GM19351 (cell line): ENCODE results near the gene PRKN.

Experiments
- ATAC-seq: cut with Tn5 transposase; IDR thresholded peaks from one replicate; pipeline ENCODE4 v1.9.1; 2021; ENCODE audit warnings: mild to moderate bottlenecking, moderate library complexity; ENCODE audit not compliant: unreplicated experiment

PRKN gene

GRCh38 chr6:161486361-161487216 lies 1241.0 kb downstream of the PRKN start:
- no peak for ATAC-seq

GRCh38 chr6:161482517-161482858 lies 1245.1 kb downstream of the PRKN start:
- ATAC-seq, result no peak

GRCh38 chr6:161481786-161482516 lies 1245.6 kb downstream of the PRKN start:
- ATAC-seq, result no peak

GRCh38 chr6:161480421-161481155 lies 1247.0 kb downstream of the PRKN start:
- ATAC-seq, result no peak

DNA sequence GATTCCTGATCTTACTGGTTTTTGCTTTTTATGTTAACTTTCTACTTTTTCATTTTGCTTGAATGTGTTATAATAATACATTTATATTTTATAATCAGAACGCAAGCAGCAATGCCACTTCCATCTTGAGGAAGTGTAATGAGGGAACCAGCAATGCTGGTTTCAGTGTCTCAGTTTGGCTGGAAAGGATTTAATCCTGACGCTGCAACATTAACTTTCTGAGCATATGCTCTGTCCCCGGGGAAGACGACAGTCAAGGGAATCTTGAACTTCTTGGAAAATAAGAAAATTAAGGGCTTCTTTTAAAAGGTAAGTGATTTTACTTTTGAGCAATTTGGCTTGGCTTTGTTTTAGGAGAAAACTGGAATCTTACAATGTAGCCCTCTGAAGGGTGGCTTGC lies 1248.2 kb downstream of the PRKN start:
- ATAC-seq, result no peak

DNA sequence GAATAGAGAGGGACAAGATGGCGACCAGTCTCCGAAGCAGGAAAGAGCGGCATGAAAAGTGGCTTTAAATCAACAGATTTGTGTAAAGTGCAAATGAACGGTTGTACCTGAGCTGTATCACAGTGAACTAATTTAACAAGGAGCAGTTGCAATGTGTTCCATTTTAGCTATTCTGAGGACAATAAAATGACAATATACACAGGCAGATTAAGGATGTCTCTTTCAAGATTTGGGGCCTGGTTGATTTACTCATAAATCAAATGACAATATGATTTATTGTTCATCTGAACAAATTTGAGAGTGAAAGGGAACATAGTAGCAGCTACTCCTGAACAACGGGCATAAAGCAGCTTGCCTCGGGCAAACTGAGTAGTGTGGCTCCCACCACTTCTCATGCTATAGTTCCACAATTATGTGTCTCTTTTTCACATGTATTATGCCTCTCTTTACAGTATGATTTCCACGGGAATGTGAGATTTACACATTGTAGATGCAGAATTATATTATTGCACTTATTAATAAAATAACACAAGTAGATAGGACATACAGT lies 1249.6 kb downstream of the PRKN start:
- no peak for ATAC-seq

DNA sequence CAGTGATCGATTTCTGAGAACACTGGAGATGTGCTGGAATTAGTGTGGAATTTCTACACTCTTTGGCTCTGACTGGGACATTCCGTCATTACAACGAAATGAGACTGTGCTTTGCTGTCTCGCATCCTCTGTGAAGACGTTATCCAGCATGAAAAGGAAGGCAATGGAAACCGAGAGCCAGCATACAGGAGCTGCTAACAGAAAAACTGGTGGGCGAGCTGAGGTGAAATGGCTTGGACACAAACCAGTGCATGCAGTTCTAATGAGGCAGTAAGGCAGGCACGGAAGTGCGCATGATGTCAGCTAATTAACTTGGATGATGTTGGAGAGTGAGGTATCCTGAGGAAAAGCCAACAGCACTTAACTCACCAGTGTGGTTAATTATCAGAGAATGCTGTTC lies 1250.9 kb downstream of the PRKN start:
- no peak for ATAC-seq

GRCh38 chr6:161465403-161465802 lies 1262.2 kb downstream of the PRKN start:
- ATAC-seq, result no peak

DNA sequence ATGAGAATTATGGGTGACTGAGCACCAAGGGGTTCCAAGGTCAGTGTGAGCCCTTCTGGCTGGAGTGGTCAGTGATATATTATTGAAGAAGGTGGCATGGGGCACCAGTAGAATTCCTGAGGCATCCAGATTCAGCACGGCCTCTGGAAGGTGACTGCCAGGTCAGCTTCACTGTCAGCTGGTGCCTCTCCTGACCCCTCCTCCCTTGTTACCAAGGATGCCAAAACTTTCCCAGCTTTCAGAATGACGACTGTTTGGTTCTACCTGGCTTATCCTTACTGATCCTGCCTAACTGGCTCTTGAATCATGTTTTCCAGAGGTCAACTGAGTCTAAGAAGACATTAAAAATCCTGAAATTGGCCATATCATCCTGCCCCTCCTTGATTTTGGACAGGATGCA lies 1264.5 kb downstream of the PRKN start:
- no peak for ATAC-seq

GRCh38 chr6:161462148-161462547 lies 1265.4 kb downstream of the PRKN start:
- ATAC-seq, result no peak

- no peak for ATAC-seq
Observed at GRCh38 chr6:161459008-161459615, 1268.5 kb downstream of the PRKN start.

DNA sequence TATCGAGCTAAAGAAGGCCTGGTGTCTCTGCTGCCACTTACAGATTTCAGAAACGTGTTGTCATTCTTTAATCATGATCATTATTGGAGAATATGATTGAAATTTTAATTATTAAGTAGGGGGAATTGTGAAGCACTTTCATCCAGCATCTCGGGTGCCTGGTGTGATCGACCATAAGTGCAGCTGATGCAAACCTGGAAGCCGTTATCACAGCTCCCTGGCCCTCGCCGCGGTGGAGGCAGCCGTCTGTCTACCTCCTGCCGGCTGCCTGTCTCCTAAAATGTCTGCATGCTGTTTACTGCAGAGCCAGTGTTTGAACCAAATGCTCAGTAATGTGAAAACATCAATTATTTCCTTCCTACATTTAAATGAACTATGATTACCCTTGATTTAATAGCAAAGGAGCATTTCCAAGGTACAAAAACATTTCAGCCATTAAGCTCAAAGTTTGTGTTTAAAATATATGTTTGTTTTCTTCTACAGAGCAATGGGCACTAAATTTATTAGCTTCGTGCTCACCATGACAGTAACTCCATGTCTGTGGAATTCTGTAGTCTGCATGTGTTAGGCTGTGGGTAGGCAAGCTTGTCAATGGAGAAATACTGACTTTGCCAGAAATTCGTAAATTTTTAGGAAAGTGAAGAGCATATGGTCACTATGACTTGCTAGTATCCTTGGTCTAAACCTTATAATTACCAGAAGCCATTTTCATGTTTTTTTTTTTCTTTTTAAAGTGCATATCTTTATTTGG lies 1269.2 kb downstream of the PRKN start:
- no peak for ATAC-seq

- no peak for ATAC-seq
Observed at GRCh38 chr6:161455848-161456247, 1271.7 kb downstream of the PRKN start.

- no peak for ATAC-seq
Observed at GRCh38 chr6:161453558-161453957, 1274.0 kb downstream of the PRKN start.

GRCh38 chr6:161452241-161452640 lies 1275.3 kb downstream of the PRKN start:
- no peak for ATAC-seq

DNA sequence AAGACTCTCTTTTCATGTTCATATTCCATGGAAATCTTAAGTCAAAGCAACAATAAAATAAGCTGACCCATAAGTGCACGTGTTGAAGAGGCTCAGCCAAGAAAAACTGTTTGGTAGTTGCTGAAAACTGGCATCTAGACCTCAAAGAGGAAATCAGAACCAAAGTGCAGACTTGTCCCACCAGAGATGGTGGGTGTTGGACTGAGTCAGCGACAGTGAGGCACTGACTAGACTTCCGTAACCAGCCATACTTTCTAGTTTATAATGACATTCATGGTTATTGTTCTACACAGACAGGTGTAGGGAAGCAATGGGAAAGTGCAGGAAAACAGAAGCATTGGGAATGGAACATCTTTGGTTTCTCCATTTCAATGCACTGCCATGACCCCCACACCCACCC lies 1278.0 kb downstream of the PRKN start:
- no peak for ATAC-seq

DNA sequence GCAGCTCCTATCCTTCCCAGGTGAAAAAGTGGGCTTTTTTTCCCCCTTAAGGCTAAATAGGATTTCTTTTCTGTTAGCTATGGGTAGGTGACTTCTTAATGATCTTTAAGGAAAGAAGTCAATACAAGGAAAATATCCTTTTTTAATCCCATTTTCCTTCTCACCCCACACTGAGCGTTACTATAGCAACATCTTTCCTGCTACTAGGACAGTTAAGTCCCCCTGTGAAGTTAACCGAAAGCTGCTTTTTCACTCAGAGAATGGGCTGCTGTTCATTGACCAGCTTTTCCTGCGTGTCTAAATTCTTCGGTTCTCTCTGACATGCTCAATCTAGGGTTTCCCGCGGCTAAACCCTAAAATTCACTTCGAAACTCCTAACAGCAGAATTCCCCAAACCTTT lies 1280.6 kb downstream of the PRKN start:
- no peak for ATAC-seq

- ATAC-seq, result no peak
Observed at GRCh38 chr6:161446296-161446925, 1281.2 kb downstream of the PRKN start.

DNA sequence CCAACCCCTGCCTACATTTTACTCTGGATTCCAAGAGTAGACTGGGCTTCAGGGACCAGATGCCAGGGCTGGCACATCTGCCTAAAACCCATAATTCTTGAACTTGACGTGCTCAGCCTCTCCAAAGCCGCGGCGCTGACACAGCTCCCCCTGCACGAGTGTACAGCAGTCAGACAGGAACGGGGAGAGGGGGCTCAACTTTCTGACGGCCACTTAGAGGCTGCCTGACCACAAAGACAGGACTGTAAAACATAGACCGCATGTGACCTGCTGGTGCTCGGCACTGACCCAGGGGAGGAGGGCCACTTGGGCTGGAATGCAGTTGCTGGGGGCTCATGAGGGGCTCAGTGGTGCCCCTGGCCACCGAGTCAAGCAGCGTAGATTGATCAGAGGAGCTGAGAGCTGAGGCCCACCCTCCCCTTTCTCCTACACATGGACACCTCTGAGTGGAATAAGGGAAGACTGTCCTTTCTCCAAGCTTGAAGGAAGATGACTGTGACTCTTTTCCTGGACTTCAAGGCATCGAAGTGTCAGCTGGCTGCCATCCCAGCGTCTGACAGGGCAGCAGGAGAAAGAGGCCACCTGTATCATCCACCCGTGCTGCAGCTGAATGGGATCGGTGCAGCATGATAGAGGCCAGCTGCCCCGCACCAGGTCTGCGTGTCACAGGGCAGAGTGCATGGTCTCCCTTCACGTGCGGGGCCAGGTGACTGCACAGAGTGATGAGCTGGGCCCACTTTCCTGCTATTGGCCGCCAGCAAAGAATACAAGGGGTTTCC lies 1282.4 kb downstream of the PRKN start:
- no peak for ATAC-seq
